HG03378 (cell line): ENCODE data around the gene DET1.
"Not testable (repeated sequence)": the region's sequence is repeated elsewhere in the genome, so short reads cannot be mapped to it uniquely, and the experiment has no call there.

ENCODE experiments used
- ATAC-seq: cut with Tn5 transposase; IDR thresholded peaks from one replicate; pipeline ENCODE4 v1.9.1; 2021; ENCODE audit warnings: mild to moderate bottlenecking, moderate library complexity; ENCODE audit not compliant: unreplicated experiment

DET1 gene

DNA sequence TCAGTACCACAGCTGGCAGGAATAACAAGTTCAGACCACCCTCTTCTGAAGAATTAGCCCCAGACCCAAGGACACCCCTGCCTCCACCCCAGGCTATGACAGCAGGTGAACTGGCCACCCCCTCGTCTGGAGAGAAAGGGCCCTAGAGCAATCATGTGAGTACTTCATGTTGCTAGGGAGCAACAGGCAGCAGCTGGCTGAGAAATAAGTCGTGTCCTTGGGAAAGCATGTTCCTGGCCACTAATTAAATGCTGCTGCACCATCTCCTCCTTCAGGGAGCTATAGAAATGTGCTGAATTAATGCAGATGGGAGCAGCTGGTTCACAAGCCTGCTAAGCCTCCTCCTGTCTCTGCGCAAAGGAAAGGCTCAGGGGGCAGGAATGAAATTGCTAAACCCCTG is 47.5 kb downstream of the DET1 start:
- no peak for ATAC-seq

DNA sequence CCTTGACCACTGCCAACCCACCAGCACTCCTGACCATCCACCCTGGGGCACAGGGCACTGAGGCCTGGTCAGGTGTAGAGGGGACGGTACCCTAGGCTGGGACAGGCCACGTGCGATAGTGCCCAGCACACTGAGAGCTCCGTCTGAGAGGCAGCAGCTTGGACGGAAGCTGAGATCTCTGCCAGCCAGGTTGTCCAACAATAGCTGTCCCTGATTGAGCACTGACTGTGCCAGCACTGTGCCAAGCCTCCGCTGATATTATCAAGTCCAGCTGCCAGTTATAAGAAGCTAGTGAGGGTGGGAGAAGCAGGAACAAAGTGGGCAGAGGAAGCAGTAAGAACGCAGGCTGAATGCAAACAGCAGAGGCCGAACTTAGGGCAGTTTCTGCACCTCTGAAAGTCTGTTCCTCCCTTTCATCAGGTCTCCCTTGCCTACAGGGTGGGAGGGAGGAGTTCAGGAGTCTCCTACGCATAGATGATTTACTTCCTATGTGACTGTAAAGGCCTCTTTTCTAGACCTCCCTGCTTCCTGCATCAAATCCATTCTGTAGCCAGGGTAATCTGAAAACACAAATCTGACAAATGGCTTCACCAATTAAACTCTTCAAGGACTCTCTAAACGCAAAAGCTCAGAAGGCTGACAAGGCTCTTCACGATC is 49.2 kb downstream of the DET1 start:
- no peak for ATAC-seq

DNA sequence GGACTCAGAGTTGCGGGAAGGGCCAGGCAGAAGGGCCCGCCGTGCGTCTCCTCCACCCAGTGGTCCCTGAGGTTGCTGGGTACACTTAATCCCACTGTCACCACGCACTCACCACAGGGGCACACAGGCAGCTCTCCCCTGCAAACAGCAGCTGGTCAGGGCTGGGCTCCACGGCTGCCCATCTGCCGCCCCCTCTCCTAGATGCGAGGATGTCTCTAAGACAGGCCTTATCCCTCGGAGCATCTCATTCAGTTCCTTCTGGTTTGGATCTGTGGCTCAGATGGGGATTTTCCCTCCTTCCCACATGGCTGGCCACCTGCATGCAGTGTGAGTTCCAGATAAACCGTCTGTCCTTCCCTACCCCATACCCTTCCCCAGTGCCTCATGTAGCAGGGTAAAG is 52.6 kb downstream of the DET1 start:
- ATAC-seq = no peak

DNA sequence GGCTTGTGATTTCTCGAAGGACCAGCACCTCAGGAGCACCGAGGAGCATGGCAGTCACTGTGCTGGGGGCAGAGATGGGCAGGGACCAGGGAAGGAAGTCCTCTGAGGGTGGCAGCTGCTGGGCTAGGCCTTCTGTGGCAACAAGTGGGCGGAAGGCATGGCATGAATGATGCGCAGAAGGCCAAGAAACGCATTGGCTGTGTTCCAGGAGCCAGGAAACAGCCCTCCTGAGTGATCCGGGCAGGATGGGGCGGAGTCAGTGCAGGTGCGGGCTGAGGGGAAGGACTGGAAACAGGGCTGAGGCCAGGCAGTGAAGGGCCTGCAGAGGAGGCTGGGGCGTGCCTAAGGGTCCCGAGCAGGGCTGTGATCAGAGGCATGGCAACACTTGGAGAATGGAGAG is 55.3 kb downstream of the DET1 start:
- ATAC-seq = no peak

DNA sequence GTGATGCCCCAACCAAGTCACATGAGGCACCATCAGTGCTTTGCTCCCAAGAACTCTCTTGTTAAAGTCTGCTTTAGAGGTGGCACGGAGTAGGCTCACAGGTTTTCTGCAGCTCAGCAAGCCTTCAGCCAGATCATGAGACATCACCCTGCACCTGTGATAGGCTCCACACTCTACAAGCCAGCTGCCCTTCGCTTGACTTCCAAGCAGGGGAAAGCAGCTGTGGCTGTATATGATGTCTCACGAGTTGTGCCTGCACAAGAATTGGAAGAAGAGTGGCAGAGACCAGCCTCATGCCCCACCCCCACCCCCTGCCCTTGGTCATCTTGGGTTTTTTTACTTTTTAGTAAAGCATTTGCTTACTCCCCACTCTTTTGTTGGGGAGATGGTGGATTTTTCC is 56.4 kb downstream of the DET1 start:
- no peak for ATAC-seq

DNA sequence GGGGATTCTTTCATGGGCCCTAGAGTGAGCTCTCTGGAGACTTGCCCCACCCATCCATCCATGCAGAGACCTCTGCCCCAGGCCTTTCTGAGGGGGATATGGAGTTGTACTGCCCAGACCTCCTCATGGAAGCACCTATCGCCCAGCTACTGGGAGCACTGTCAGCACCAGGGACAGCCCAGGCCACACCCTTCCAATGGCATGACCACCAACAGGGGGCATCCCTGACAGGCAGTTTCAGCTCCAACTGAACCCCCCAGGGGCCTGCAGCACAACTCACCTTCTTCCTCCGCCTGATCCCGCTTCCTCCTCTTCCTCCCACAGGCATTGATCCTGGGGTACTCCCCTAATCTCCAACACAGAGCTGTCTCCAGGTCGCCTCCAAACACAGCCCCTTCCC is 57.2 kb downstream of the DET1 start:
- no peak for ATAC-seq

DNA sequence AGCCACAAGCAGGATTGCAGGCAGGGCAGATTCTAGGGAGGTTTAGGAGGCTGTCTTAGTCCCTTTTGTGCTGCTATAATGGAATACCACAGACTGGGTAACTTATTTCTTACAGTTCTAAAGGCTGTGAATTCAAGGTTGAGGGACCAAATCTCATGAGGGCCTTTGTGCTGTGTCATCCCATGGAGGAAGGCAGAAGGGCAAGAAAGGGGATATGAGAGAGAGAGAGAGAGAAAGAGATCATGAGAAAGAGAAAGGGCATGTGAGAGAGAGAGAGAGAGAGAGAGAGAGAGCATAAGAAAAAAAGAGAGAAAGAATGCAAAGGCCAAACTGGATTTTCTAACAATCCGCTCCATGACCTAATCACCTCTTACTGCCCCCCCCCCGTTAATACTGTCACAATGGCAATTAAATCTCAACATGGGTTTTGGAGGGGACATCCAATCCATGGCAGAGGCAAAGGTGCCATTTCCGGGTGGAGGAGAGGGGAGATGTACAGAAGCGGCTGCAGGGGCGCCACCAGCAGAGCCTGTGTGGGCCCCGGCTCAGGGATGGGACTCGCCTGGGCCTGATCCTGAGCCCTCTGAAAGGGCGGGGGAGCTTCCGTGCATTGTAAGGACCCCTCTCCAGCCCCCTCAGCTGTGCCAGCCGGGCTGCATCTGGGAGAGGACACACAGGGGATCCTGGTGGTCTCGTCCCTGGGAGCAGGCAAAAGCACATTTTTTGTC is 58.5 kb downstream of the DET1 start:
- no peak for ATAC-seq

DNA sequence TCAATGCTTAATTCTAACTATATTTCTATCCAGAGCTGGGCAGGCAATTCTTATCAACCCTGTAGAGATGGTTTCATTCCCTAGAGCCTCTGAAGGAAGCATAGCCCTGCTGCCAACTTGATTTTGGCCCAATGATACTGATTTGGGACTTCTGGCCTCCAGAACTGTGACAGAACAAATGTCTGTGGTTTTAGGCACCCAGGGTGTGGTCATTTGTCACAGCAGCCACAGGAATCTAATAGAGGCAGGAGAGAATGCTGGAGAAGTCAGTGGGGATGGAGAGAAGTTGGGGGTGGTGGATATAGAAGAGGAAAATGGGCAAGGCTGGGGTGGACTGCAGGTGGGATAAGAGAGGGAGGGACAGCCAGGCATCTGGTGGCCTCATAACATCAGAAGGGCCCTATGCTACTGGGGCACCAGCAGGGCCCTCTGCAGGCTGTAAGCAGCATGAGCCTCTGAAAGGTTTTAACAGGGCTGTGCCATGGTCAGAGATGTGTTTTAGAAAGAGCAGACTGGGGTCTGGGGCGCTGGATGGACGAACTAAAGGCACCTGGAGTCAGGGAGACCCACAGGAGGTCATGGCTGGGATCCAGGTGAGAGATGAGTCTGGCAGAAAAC is 59.2 kb downstream of the DET1 start:
- no peak for ATAC-seq

DNA sequence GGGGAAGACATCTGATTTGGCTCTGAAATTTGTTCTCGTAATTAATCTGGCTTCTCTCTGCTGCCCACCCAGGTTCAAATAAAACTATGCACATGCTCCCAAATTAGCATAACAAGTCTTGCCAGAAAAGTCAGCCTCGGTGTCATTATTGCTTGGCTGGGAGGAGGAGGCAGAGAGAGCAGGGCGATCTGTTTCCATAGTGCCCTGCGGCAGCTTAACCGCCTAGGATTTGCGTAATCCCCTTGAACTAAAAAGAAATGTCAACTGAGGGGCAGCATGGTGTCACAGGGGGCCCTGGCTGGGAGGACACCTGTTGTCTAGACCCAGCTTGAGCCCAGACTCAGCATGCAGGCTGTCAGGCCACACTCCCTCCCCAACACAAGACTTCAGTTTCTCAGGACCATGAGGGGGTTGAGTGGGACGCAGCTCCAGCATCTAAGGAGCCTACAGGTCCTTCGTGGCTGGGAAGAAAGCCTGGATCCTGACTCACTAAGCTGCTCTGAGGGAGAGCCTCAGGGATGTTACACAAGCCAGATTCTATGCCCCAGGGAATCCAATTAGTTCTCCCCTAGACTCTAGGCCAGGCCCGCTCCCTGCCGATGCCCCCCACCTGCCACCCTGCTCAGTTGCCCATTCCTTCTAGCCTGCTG is 61.7 kb downstream of the DET1 start:
- no peak for ATAC-seq

DNA sequence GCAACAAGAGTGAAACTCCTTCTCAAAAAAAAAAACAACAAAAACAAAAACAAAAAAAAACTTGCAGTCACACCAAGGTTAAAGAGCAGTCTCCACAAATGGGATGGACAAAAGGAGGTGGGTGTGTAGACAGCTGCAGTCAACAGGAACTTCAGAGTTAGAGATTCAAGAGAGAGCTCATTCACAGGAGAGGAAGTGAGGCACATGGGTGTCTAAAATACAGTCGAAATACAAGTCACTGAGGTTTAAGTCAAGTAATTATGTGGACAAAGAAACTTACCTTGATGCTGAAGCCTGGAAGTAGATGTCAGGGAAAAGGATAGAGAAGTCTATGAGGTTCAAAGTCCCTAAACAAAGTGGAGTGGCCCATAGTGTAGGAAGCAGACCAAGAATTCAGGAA is 64.2 kb downstream of the DET1 start:
- ATAC-seq = no peak

DNA sequence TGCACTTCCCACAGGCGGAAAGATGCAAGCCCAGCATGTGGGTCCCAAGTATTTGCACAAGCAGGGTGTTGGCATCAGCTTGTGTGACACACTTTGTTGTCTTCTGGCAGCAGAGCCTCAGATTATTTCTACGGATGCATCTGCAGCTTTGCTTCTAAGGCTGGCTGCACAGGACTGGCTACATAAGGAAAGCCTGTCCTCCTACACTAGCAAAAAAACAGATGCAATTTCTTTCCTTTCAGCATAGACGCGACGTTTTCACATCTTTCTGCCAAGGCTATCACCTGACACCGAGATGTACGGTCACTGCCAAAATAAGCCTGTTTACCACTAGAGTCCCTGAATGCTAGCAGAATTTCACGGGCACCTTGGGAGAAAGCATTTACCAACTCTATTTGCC is 65.5 kb downstream of the DET1 start:
- ATAC-seq = no peak

DNA sequence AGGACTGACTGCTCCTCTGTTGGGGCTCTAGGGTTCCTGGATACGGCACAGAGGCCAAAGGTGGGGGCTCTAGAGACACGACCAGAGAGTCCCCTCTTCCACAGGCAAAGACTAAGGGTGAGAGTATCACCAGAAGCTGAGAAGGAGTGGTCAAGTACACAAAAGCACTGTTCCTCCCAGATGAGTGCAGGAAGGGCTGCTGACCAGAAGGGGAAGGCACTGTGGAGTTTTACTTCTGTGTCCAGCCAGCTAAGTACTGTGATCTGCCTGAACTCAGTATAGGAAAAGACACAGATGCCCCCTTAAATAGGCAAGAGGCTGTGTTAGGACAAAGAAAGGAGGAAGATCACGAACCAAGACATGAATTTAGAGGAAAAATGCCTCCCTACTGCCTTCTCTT is 67.3 kb downstream of the DET1 start:
- no peak for ATAC-seq

DNA sequence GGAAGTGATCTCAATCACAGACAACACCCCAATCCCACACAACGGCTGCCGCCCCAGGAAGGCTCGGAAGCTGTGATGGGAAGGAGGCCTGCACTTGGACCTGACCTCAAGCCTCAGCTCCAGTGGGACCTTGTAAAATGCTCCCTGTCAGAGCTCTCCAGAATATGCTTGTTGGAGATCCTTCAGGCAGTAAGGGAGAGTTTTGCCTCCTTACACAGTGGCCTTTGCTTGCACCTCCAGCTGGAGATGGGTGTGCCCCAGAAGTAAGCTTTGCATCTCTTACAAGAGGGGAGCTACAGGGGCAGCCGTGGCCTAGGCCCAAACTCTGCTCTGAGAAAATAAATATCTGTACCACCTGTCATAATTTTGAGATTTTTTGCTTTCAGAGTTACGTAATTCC is 68.6 kb downstream of the DET1 start:
- no peak for ATAC-seq

DNA sequence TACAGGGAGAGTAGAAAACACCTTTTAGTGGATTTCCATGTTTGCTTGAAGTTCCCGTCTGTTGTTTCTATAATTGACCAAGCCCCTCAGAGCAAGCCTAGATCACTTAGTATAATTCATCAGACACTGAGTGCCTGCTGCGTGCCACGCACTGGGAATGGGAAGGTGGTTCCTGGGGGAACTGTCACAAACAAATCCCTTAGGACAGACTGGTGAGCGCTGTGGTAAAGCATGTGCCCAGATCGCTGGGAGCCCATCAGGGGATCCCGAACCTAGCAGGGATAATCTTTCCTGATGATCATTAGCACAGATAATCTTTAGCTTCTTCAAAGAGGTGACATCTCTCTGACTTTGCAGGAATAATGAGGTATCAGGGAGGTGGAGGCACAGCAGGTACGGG is 69.4 kb downstream of the DET1 start:
- ATAC-seq = no peak

DNA sequence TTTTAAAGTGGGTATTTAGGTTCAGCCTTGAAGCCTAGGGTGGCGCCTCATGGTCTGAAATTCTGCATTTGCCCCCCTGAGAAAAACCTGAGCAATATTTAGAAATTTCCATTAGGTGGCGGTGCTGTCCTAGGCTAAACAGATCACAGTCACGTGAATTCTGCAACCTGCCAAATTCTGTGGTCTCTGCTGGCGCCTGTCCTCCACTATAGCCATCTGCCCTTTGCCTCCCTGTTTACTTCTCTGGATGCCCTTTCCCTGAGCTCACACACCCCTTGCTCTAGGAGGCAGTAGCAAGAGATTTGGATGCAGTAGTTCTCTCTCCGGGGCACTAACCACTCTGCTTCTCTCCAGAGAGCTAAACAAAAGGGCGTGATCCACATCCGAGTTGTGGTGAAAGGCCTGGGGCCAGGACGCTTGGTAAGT is 69.8 kb downstream of the DET1 start:
- ATAC-seq = no peak

DNA sequence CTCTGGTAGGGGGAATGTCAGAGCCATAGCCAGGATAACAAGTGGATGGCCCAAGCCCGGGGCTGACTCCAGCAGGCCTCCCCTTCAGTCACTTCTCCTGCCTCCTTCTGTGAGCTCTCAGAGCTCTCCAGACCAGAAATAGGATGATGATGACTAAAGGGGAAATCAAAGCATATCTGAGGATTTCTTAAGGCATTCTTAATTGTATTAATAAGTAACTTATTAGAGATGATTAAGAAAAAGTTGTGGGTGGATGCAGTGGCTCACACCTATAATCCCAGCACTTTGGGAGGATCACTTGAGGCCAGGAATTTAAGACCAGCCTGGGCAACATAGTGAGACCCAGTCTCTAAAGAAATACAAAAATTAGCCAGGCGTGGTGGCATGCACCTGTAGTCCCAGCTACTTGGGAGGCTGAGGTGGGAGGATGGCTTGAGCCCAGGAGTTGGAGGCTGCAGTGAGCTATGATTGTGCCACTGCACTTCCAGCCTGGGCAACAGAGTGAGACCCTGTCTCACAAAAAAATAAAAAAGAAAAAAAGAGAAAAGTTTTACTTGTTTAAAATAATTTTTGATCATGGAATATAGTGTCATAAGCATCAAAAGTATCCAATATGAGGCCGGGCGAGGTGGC is 72.7 kb downstream of the DET1 start:
- not testable (repeated sequence) for ATAC-seq

DNA sequence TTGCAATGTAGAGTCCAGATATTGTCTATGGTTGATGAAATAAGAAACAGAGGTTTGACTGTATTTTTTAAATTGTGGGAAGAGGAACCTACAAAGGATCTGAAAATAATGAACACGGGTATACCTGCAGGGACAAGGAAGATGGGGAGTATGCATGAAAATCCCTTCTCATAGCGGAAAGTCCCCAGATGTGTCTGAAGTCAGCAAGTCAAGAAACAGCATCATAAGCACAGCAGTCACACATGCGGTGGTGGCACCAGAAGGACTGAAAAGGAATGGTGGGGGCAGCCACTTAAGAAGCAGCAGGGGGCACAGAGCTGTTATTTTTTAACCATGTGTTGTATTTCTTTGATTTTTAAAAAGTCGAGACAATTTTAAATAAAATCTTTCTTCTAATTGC is 74.3 kb downstream of the DET1 start:
- no peak for ATAC-seq

DNA sequence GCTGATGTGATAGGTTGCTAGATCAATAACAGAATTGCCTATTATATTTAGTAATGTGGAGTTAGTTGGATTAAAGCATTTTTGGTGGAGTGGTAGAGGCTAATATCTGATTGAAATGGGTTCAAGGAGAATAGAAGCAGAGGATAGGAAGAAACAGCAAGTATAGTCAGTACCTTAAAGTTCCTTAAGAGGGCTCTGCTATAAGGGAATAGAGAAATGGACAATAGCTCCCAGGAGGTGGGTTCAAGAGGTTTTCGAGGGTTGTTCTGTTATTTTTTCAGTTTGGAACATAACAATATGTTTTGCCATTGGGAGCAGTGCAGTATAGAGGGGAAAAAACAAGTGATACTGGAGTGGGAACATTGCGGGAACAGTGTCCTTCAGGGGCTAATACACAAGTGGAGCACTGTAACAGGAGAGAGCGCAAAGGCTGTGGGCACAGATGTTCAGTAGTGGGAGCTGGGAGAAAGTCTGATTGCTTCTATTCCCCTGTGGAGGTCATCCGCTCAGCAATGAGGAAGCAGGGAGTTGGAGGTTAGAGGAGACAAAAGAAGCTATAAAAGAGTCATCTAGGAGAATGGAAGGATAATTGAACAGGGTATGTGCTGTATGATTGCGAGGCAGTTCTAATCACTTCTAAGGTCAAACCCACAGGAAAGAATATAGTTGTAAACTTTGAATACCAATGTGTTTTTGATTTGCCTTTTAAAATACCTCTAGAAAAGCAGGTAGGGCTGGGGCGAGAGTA is 75.7 kb downstream of the DET1 start:
- no peak for ATAC-seq

DNA sequence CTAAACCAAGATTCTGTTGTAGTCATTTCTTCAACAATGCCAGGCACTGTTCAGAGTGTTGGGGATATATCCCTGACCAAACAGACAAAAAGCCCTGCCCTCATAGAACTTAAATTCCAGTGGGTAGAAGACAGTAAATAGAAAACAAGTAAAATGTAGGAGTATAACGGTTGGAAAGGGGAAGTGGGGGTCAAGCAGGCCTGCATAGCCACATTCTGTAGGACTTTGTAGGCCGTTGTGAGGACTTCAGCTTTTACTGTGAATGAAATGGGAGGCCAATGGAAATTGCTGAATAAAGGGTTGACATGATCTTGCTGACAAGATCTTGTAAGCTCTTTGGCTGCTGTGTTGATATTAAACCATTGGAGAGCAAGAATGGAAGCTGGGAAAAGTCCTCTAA is 77.2 kb downstream of the DET1 start:
- no peak for ATAC-seq

DNA sequence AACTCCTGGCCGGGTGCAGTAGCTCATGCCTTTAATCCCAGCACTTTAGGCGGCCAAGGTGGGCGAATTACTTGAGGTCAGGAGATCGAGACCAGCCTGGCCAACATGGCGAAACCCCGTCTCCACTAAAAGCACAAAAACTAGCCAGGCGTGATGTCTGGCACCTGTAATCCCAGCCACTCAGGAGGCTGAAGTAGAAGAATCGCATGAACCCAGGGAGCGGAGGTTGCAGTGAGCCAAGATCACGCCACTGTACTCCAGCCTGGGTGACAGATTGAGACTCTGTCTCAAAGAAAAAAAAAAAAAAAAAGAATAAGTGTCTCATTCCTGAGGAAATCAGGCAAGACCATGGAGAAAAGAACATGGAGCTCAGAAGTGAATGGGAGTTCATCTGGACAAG is 77.8 kb downstream of the DET1 start:
- not testable (repeated sequence) for ATAC-seq
